ENCODE results near the gene MGMT. TPM values are rescaled to one million over a fixed set of nuclear protein-coding genes. Genes with fewer than 3 reads are reported as not detected.

Gene MGMT
- polyA plus RNA-seq, 1 of the 3 experiments (the other 2 are of a cell fraction) = 10.8 TPM

DNA sequence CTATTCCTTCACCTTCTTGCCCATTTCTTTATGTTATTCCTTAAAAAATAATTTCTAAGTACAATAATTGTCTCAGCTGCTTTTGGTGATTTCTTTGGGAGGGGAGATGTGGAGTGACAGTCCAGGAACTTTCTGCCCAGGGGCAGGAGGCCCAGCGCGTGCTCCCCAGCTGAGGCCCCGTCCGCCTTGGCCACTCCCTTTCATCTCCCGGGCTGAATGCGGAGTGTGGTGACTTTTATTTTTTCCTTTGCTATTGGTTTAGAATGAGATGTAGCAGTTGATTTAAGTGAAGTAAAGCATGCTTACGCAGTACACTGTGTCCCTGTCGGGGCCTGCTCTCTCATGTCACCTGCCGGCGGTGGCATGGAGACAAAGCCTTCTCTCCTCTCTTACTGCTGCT lies 141.6 kb downstream of the MGMT start:
- CTCF ChIA-PET = no interaction called here
- TF ChIP-seq TCF12 (IDR thresholded peaks at IDR 0.05) (no peak), RXRA (IDR thresholded peaks at IDR 0.05; ENCODE audit: borderline replicate concordance, low read depth) (no peak), NFIC (IDR thresholded peaks at IDR 0.05; ENCODE audit: borderline replicate concordance) (no peak)
- TF ChIP-seq, protein P1, sequence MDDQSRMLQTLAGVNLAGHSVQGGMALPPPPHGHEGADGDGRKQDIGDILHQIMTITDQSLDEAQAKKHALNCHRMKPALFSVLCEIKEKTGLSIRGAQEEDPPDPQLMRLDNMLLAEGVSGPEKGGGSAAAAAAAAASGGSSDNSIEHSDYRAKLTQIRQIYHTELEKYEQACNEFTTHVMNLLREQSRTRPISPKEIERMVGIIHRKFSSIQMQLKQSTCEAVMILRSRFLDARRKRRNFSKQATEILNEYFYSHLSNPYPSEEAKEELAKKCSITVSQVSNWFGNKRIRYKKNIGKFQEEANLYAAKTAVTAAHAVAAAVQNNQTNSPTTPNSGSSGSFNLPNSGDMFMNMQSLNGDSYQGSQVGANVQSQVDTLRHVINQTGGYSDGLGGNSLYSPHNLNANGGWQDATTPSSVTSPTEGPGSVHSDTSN (IDR thresholded peaks at IDR 0.05) = no peak
- H3K9me2 ChIP-seq = no peaks in the 10 kb centered on the region
- H3K9ac ChIP-seq = no peak overlapping the region
- H3K27ac ChIP-seq (ENCODE audit: low read depth in 2 of 2, low read length in 1 of 2) = no peak overlapping the region
- H3K4me2 ChIP-seq = no peak overlapping the region
- H2AFZ ChIP-seq (ENCODE audit: low read depth) = no peak overlapping the region
- no peak for DNase-seq
- POLR2A ChIA-PET = no interaction called here
- H4K20me1 ChIP-seq (ENCODE audit: insufficient read depth) = no peaks in the 10 kb centered on the region
- no peaks in the 10 kb centered on the region for H3K36me3 ChIP-seq (replicated peaks in 1 of 2; ENCODE audit: control insufficient read depth in 1 of 2, insufficient read depth in 2 of 2, low read length in 1 of 2)
- no peaks in the 10 kb centered on the region for H3F3A ChIP-seq (replicated peaks; ENCODE audit: insufficient read depth)
- H3K9me3 ChIP-seq = no peaks in the 10 kb centered on the region
- peaks cover 0 to 9% of the 10 kb centered on the region in 2 experiments; a peak in 2 of 4 replicates for H3K4me1 ChIP-seq (ENCODE audit: control insufficient read depth in 1 of 2, insufficient read depth in 2 of 2, low read depth in 1 of 2, low read length in 1 of 2)
- H3K4me3 ChIP-seq (ENCODE audit: low read depth in 2 of 2, low read length in 1 of 2) = no peak overlapping the region
- WGBS (ENCODE audit: low lambda C conversion rate) = 80% methylated on average over 10 of the region's 10 CpGs
- H3K27me3 ChIP-seq (ENCODE audit: insufficient read depth) = no peaks in the 10 kb centered on the region
- no peaks in the 10 kb centered on the region for H3K79me2 ChIP-seq (ENCODE audit: insufficient read depth)

DNA sequence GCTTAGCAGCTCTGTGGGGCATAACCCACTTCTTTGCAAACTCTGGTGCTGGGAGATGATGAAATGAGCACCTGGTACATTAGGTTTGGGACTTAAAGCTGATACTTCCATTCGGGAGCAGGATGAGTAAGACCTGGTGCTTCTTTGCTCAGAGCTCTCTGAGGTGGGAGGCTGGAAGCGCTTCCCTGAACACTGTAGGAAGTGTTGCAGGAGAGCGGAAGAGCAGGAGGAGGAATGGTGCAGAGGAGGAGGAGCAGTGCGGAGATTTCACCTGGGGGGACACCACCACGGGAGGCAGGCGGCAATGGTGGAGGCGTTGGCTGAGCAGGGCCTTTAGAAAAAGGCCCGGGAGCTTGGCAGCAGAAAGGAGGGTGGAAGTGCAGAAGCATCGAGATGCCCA lies 142.5 kb downstream of the MGMT start:
- H3F3A ChIP-seq (replicated peaks; ENCODE audit: insufficient read depth) = no peaks in the 10 kb centered on the region
- H3K27ac ChIP-seq (ENCODE audit: low read depth in 2 of 2, low read length in 1 of 2) = no peak overlapping the region
- no peaks in the 10 kb centered on the region; a peak in 1 of 4 replicates for H3K4me1 ChIP-seq (ENCODE audit: control insufficient read depth in 1 of 2, insufficient read depth in 2 of 2, low read depth in 1 of 2, low read length in 1 of 2)
- WGBS (ENCODE audit: low lambda C conversion rate) = 76% methylated on average over 9 of the region's 9 CpGs
- H2AFZ ChIP-seq (ENCODE audit: low read depth) = no peak overlapping the region
- H3K9me2 ChIP-seq = no peaks in the 10 kb centered on the region
- no peak for DNase-seq
- H4K20me1 ChIP-seq (ENCODE audit: insufficient read depth) = no peaks in the 10 kb centered on the region
- H3K9me3 ChIP-seq = no peaks in the 10 kb centered on the region
- ChIA-PET CTCF (no interaction called here), POLR2A (no interaction called here)
- H3K9ac ChIP-seq = no peak overlapping the region
- H3K4me2 ChIP-seq = no peak overlapping the region
- TF ChIP-seq, protein P1 (IDR thresholded peaks at IDR 0.05) = no peak
- TF ChIP-seq FOSL2 (IDR thresholded peaks at IDR 0.05; ENCODE audit: borderline replicate concordance, low read depth) (no peak), EZH2phosphoT487 (IDR thresholded peaks at IDR 0.05; ENCODE audit: borderline replicate concordance, low read depth) (no peak), FOXJ3 (CRISPR knock-in tag; IDR thresholded peaks at IDR 0.05) (no peak), YY1 (IDR thresholded peaks at IDR 0.05; ENCODE audit: low read depth) (no peak)
- TF ChIP-seq, protein P2, sequence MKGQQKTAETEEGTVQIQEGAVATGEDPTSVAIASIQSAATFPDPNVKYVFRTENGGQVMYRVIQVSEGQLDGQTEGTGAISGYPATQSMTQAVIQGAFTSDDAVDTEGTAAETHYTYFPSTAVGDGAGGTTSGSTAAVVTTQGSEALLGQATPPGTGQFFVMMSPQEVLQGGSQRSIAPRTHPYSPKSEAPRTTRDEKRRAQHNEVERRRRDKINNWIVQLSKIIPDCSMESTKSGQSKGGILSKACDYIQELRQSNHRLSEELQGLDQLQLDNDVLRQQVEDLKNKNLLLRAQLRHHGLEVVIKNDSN (IDR thresholded peaks at IDR 0.05; ENCODE audit: borderline replicate concordance, low read depth) = no peak
- H3K36me3 ChIP-seq (replicated peaks in 1 of 2; ENCODE audit: control insufficient read depth in 1 of 2, insufficient read depth in 2 of 2, low read length in 1 of 2) = no peaks in the 10 kb centered on the region
- no peaks in the 10 kb centered on the region for H3K27me3 ChIP-seq (ENCODE audit: insufficient read depth)
- H3K79me2 ChIP-seq (ENCODE audit: insufficient read depth) = no peaks in the 10 kb centered on the region
- H3K4me3 ChIP-seq (ENCODE audit: low read depth in 2 of 2, low read length in 1 of 2) = no peak overlapping the region

Data from SK-N-SH (cell line).